Measurements from ENCODE around the gene DCLK3. TPM values are rescaled to one million over a fixed set of nuclear protein-coding genes. Genes with fewer than 3 reads are reported as not detected.

The DCLK3 gene
- total RNA-seq, 2 donors from 2014 or later, result 0.80 TPM; not detected in 1

- no peak for TF ChIP-seq POLR2A (IDR thresholded peaks at IDR 0.05)
- TF ChIP-seq CTCF (IDR thresholded peaks at IDR 0.05), result no peak
- TF ChIP-seq POLR2AphosphoS5 (IDR thresholded peaks at IDR 0.05), result no peak
- H3K36me3 ChIP-seq, result no peaks in the 10 kb centered on the region
- no peaks in the 10 kb centered on the region for H3K4me1 ChIP-seq (replicated peaks)
- no peak for DNase-seq (ENCODE audit: low spot score)
- WGBS, result 63% methylated on average over 5 of the region's 5 CpGs
- H3K4me3 ChIP-seq, result no peak overlapping the region
- intact Hi-C loops (cut with DNase I), result no loop called here
- H3K27me3 ChIP-seq (replicated peaks; ENCODE audit: insufficient read depth), result no peaks in the 10 kb centered on the region
- H3K9me3 ChIP-seq, result no peaks in the 10 kb centered on the region
- H3K27ac ChIP-seq, result no peak overlapping the region
These were observed 49.8 kb downstream of the DCLK3 start for GRCh38 chr3:36714343-36715086.

- Histone ChIP-seq H3K36me3 (no peaks in the 10 kb centered on the region), H3K27ac (no peak overlapping the region), H3K27me3 (replicated peaks; ENCODE audit: insufficient read depth) (no peaks in the 10 kb centered on the region), H3K4me1 (replicated peaks) (no peaks in the 10 kb centered on the region), H3K9me3 (no peaks in the 10 kb centered on the region), H3K4me3 (no peak overlapping the region)
- TF ChIP-seq POLR2A (IDR thresholded peaks at IDR 0.05) (no peak), CTCF (IDR thresholded peaks at IDR 0.05) (no peak), POLR2AphosphoS5 (IDR thresholded peaks at IDR 0.05) (no peak)
- WGBS, result 96% methylated on average over 4 of the region's 4 CpGs
- intact Hi-C loops (cut with DNase I), result no loop called here
- no peak for DNase-seq (ENCODE audit: low spot score)
These were observed 50.4 kb downstream of the DCLK3 start for GRCh38 chr3:36713904-36714303.

GRCh38 chr3:36710606-36711005, 53.7 kb downstream of the DCLK3 start:
- no peak for DNase-seq (ENCODE audit: low spot score)
- Histone ChIP-seq H3K27ac (no peak overlapping the region), H3K4me3 (no peak overlapping the region), H3K4me1 (replicated peaks) (no peaks in the 10 kb centered on the region), H3K9me3 (no peaks in the 10 kb centered on the region), H3K27me3 (replicated peaks; ENCODE audit: insufficient read depth) (no peaks in the 10 kb centered on the region), H3K36me3 (no peaks in the 10 kb centered on the region)
- 67% methylated on average over 2 of the region's 2 CpGs for WGBS
- intact Hi-C loops (cut with DNase I), result no loop called here
- TF ChIP-seq POLR2AphosphoS5 (IDR thresholded peaks at IDR 0.05) (no peak), CTCF (IDR thresholded peaks at IDR 0.05) (no peak), POLR2A (IDR thresholded peaks at IDR 0.05) (no peak)

- no peak for TF ChIP-seq CTCF (IDR thresholded peaks at IDR 0.05)
- TF ChIP-seq POLR2AphosphoS5 (IDR thresholded peaks at IDR 0.05), result no peak
- no peaks in the 10 kb centered on the region for H3K36me3 ChIP-seq
- DNase-seq (ENCODE audit: low spot score), result no peak
- 82% methylated on average over 6 of the region's 6 CpGs for WGBS
- H3K27me3 ChIP-seq (replicated peaks; ENCODE audit: insufficient read depth), result no peaks in the 10 kb centered on the region
- H3K4me1 ChIP-seq (replicated peaks), result no peaks in the 10 kb centered on the region
- no peak overlapping the region for H3K27ac ChIP-seq
- no peaks in the 10 kb centered on the region for H3K9me3 ChIP-seq
- no peak overlapping the region for H3K4me3 ChIP-seq
- intact Hi-C loops (cut with DNase I), result no loop called here
These were observed 54.5 kb downstream of the DCLK3 start for GRCh38 chr3:36709826-36710365.

GRCh38 chr3:36709281-36709680, 55.1 kb downstream of the DCLK3 start:
- Histone ChIP-seq H3K27me3 (replicated peaks; ENCODE audit: insufficient read depth) (no peaks in the 10 kb centered on the region), H3K4me1 (replicated peaks) (no peaks in the 10 kb centered on the region), H3K4me3 (no peak overlapping the region), H3K36me3 (no peaks in the 10 kb centered on the region), H3K27ac (no peak overlapping the region), H3K9me3 (no peaks in the 10 kb centered on the region)
- intact Hi-C loops (cut with DNase I), result no loop called here
- 74% methylated on average over 4 of the region's 4 CpGs for WGBS
- TF ChIP-seq POLR2A (IDR thresholded peaks at IDR 0.05) (no peak), CTCF (IDR thresholded peaks at IDR 0.05) (no peak), POLR2AphosphoS5 (IDR thresholded peaks at IDR 0.05) (no peak)
- DNase-seq (ENCODE audit: low spot score), result no peak

Data from prostate gland (tissue), 2 donors.